CD4-positive, alpha-beta T cell treated with Interleukin-17A for 4 hours (primary cell): ENCODE results near the gene ADRA1B.
"Not testable (repeated sequence)": the region's sequence is repeated elsewhere in the genome, so short reads cannot be mapped to it uniquely, and the experiment has no call there.

ENCODE experiments used
- DNase-seq: peaks from one replicate; pipeline ENCODE4 v3.0.0-alpha.2; 2020; ENCODE audit warnings: mixed read lengths

ADRA1B gene

DNA sequence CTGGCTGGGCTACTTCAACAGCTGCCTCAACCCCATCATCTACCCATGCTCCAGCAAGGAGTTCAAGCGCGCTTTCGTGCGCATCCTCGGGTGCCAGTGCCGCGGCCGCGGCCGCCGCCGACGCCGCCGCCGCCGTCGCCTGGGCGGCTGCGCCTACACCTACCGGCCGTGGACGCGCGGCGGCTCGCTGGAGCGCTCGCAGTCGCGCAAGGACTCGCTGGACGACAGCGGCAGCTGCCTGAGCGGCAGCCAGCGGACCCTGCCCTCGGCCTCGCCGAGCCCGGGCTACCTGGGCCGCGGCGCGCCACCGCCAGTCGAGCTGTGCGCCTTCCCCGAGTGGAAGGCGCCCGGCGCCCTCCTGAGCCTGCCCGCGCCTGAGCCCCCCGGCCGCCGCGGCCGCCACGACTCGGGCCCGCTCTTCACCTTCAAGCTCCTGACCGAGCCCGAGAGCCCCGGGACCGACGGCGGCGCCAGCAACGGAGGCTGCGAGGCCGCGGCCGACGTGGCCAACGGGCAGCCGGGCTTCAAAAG is 55.7 kb downstream of the ADRA1B start:
- no peak for DNase-seq

- DNase-seq: no peak
Measured at GRCh38 chr5:159972538-159973362, 56.5 kb downstream of the ADRA1B start.

DNA sequence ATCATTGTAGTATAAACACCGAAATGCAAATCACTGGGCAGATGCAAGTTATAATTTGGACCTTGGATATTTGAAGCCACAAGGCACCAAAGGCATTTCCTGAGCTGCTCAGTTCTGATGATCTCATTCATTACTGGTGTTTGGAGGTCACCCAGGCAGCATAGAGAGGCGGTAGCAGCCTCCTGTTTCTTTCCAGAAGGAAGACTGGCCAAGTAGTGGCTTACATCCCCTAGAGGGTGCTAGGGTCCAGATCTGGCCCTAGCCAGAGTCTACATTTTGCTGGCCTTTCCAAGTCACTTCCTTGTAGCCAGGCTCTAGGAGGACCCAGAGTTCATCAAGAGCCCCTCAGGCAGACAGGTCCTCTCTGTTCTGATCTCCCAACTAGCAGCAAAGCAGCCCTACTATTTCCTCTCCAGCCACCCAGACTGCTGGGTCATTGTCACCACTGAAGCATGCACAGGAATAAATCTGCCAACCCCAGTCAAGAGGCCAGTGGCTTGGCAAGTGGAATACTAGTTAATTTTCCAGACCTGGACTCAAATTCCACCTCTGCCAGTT is 59.3 kb downstream of the ADRA1B start:
- no peak for DNase-seq

GRCh38 chr5:159976921-159977320 is 60.6 kb downstream of the ADRA1B start:
- DNase-seq: no peak

DNA sequence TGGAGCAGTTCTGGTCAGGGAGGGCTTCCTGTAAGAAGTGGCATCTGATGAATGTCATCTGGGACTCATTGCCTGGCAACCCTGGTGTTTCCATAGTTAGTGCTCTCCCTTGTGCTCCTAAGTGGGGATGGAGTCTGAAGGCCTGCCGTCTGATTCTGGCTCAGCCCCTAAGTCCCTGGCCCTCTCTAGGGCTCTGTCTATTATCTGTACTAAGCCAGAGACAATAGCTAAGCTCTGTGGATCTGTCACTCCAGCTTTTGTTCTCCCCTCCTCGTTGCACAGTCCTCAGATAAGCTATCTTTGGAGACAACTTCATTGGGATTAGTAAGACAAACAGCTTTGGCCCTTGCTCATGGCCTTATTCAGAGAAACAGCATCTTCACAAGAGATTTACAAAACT is 62.1 kb downstream of the ADRA1B start:
- DNase-seq: no peak

GRCh38 chr5:159982421-159983173 is 66.3 kb downstream of the ADRA1B start:
- DNase-seq: no peak

DNA sequence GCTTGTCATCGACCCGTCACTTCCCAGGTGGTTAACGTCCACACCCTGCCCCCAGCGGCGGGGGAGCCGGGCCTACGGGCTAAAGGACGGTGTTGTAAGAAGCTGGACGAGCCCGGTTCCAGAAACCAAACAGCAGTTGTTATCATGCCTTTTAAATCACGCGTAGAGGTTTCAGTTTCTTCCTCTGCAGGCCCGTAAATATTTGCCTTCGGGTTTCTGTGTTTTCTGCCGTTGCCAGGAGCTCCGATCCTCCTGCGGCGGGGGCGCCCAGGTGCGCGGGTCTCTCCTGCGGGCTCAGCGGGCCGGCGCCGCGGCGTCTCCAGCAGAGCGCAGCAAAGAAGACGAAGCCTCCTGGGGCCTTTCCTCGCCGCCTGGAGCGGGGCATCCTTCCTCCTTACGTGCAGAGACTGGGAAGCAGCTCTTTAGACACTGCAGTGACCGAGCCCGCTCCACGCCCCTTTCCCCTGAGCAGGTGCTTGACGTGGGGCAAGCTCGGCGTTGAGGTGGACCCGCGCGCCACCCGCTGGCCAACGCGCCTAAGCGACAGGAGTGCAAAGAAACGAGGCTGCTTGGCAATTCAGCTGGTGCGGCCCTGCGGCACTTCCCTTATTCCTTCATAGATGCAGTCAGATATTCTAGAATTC is 70.9 kb downstream of the ADRA1B start:
- peak; percentile 79 for DNase-seq

- no peak for DNase-seq
Measured at GRCh38 chr5:159990506-159990905, 74.2 kb downstream of the ADRA1B start.

DNA sequence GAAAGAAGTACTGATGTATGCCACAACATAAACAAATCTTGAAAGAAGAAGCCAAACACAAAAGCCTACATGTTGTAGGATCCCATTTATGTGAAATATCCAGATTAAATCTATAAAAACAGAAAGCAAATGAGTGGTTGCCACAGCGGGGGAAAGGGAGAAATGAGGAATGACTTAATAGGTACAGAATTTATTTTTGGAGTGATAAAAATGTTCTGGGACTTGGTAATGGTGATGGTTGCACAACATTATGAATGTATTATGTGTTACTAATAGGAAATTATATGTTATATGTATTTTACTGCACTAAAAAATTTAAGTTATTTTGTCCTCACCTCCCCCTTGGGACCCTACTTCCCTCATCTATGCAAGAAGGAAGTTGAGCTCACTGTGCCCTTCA is 76.3 kb downstream of the ADRA1B start:
- no peak for DNase-seq

GRCh38 chr5:159993194-159993593 is 76.9 kb downstream of the ADRA1B start:
- DNase-seq: no peak

DNA sequence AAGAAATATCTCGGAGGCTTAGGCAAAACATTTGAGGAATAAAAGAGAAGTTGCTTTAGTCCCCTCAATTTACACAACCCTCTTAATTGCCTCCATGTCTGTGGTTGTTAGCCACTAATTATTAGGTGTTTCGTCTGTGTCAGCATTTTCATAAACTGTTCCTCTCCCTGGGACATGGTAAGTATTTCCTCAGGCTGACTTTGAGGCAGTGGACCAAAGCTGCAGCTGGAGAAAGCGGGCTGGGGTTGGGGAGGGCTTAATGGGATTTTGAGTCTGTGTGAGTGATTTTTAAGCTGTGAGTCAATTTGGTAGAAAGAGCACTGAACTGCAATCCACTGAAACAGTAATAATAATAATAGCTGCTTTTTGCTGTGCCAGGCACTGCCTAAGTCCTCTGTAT is 79.6 kb downstream of the ADRA1B start:
- DNase-seq: no peak

DNA sequence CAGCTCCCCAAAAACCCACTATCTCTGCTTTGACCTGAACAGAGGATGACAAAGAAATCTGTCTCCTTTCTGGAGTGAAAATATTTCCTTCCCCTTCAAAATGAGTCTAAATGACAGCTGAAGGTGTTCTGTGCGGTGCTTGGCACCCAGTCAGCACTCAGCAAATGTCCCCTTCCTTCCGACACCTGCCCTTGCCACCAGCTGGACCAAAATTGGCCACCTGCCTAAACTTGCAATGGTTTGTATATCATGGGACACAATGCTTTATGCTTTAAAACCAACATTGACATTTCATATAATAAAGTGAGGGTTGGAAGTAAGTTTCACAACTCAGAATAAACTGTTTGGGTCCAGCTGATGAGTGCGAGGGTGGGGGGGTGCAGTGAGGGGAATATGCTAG is 85.2 kb downstream of the ADRA1B start:
- DNase-seq: no peak

DNA sequence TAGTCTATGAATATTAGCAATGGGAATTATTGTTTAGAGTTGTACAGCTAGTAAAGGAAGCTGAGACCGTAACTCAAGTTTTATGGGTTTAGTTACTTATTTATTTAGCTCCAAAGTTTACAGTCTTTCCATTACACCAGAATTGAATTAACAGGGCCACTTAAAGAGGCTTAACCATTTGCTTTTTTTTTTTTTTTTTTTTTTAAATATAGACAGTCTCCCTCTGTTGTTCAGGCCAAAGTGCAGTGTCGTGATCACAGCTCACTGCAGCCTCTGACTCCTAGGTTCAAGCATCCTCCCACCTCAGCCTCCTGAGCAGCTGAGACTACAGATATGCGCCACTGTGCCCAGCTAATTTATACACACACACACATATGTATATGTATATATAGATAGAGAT is 91.2 kb downstream of the ADRA1B start:
- no peak for DNase-seq

- not testable (repeated sequence) for DNase-seq
Measured at GRCh38 chr5:160008529-160008876, 92.2 kb downstream of the ADRA1B start.

GRCh38 chr5:160008877-160009590 is 92.8 kb downstream of the ADRA1B start, which contains the start of gene TTC1:
TSS of gene TTC1 (plus strand) at chr5:160009139. CDS start at chr5:160010529, 1,390 bp downstream.
- DNase-seq: peak; percentile 94

DNA sequence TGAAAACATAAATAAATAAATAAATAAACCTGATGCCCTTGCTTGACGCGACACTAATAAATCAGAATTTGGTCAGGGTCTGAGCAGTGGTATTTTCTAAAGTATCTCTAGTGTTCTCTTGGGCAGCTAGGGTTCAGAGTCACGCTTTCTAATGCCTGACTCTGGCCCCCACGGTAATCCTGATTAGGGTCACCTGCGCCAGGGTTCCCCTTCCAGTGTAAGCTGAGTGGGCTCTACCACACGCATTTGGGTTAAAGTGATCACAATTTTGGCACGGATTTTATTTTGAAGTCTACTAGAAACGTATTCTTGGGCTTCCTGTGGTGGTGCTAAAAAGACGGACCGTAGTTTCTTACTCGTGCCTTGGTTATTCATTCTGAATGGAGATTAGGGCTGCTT is 93.3 kb downstream of the ADRA1B start:
- DNase-seq: no peak

GRCh38 chr5:160011471-160011870 is 95.2 kb downstream of the ADRA1B start:
- DNase-seq: no peak

GRCh38 chr5:160014197-160014596 is 97.9 kb downstream of the ADRA1B start:
- not testable (repeated sequence) for DNase-seq

- no peak for DNase-seq
Measured at GRCh38 chr5:160018945-160019625, 102.8 kb downstream of the ADRA1B start.

- DNase-seq: peak; percentile 8
Measured at GRCh38 chr5:160020266-160020770, 104.0 kb downstream of the ADRA1B start.

DNA sequence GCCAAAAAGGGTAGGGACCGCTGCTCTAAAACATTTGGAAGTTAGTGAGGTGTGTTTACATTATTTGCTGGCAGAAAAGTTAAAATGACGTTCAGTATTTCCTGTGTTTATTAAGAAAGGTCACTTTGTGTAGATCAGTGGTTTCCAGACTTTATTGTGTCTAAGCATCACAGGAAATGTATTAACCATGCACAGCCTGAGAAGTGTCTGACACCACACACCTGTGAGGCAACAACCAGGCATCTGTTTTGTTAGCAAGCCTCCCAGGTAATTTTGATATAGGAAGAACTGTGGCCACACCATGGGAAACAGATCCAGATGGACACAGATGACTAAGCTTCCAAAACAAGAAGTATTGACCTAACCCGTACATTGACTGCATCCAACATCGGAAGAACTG is 104.7 kb downstream of the ADRA1B start:
- DNase-seq: no peak
